Head of caudate nucleus (tissue), 42 donors: ENCODE measurements around the gene KLF5.
A peak's percentile ranks its signal among the peaks of the same experiment; 100 is the strongest.
"Not testable (repeated sequence)": the region's sequence is repeated elsewhere in the genome, so short reads cannot be mapped to it uniquely, and the experiment has no call there.

ENCODE experiments used
- DNase-seq, 42 donors: peaks; one replicate each; pipeline versions ENCODE4 v3.0.0 to v3.0.0-alpha.2; 2020 to 2021; ENCODE audit warnings: mixed read lengths in 7 of 42
- intact Hi-C: fragments of 100-400 bp; cut with DNase I; formaldehyde crosslinking; loops from one replicate; pipeline ENCODE4 v1.15.0; 2022

KLF5 gene

GRCh38 chr13:73079359-73079758 lies 20.6 kb downstream of the KLF5 start:
- no peak for DNase-seq
- intact Hi-C loops: no loop called here

GRCh38 chr13:73081256-73081915 lies 22.6 kb downstream of the KLF5 start:
- intact Hi-C loops: no loop called here
- no peak for DNase-seq

- no peak for DNase-seq
- intact Hi-C loops: no loop called here
Measured at GRCh38 chr13:73082471-73082870, 23.7 kb downstream of the KLF5 start.

GRCh38 chr13:73082895-73083294 lies 24.1 kb downstream of the KLF5 start:
- intact Hi-C loops: no loop called here

GRCh38 chr13:73088332-73088935 lies 29.6 kb downstream of the KLF5 start:
- no peak for DNase-seq
- intact Hi-C loops: no loop called here

More at GRCh38 chr13:73082895-73083294, 24.1 kb downstream of the KLF5 start:
- no peak for DNase-seq

GRCh38 chr13:73089213-73089612 lies 30.4 kb downstream of the KLF5 start:
- intact Hi-C loops: no loop called here
- DNase-seq: no peak

GRCh38 chr13:73090116-73090822 lies 31.5 kb downstream of the KLF5 start:
- peak in 13 of 42 donors; percentile 8 to 59 (median 28) for DNase-seq
- intact Hi-C loops: no loop called here

- intact Hi-C loops: no loop called here
- DNase-seq: no peak
Measured at GRCh38 chr13:73090823-73091187, 32.0 kb downstream of the KLF5 start.

- no peak for DNase-seq
- intact Hi-C loops: no loop called here
Measured at GRCh38 chr13:73092829-73093228, 34.0 kb downstream of the KLF5 start.

GRCh38 chr13:73096173-73096572 lies 37.4 kb downstream of the KLF5 start:
- intact Hi-C loops: no loop called here
- DNase-seq: no peak

- intact Hi-C loops: no loop called here
- no peak for DNase-seq
Measured at GRCh38 chr13:73096638-73097037, 37.8 kb downstream of the KLF5 start.

GRCh38 chr13:73100781-73101180 lies 42.0 kb downstream of the KLF5 start:
- intact Hi-C loops: not testable (repeated sequence)
- peak in 6 of 42 donors; percentile 12 to 35 (median 18) for DNase-seq

GRCh38 chr13:73101351-73102007 lies 42.7 kb downstream of the KLF5 start:
- intact Hi-C loops: no loop called here
- DNase-seq: no peak

GRCh38 chr13:73103238-73103637 lies 44.4 kb downstream of the KLF5 start:
- no peak for DNase-seq
- intact Hi-C loops: no loop called here

GRCh38 chr13:73106513-73107178 lies 47.8 kb downstream of the KLF5 start:
- DNase-seq: no peak

GRCh38 chr13:73107481-73107880 lies 48.7 kb downstream of the KLF5 start:
- no peak for DNase-seq
- intact Hi-C loops: no loop called here

More at GRCh38 chr13:73106513-73107178, 47.8 kb downstream of the KLF5 start:
- intact Hi-C loops: no loop called here

GRCh38 chr13:73107970-73108369 lies 49.2 kb downstream of the KLF5 start:
- no peak for DNase-seq
- intact Hi-C loops: no loop called here

GRCh38 chr13:73109288-73109899 lies 50.6 kb downstream of the KLF5 start:
- intact Hi-C loops: no loop called here
- no peak for DNase-seq

- intact Hi-C loops: no loop called here
- DNase-seq: no peak
Measured at GRCh38 chr13:73109969-73110368, 51.2 kb downstream of the KLF5 start.
